ENCODE measurements around the gene DRD1.

The DRD1 gene

DNA sequence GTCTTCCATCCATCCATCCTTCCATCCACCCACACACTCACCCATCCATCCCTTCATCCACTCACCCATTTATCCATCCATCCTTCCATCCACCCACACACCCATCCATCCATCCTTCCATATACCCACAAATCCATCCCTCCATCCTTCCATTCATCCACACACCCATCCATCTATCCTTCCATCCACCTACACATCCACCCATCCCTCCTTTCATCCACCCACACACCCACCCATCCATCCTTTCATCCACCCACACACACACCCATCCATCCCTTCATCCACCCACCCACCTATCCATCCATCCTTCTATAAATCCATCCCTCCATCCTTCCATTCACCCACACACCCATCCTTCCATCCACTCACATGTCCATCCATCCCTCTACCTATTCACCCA, 23.6 kb downstream of the DRD1 start:
- no peaks in the 10 kb centered on the region for H3K36me3 ChIP-seq (ENCODE audit: control insufficient read depth in 1 of 2, insufficient read depth in 2 of 2, low read length in 2 of 2)
- no peak overlapping the region for H3K4me3 ChIP-seq (ENCODE audit: low read depth, low read length)
- H3K23ac ChIP-seq (ENCODE audit: low read length), result no peak overlapping the region
- H3K9ac ChIP-seq (ENCODE audit: low read length), result no peak overlapping the region
- no peak overlapping the region for H3K4me2 ChIP-seq (ENCODE audit: low read length)
- no peak for DNase-seq
- no peak overlapping the region for H3K4ac ChIP-seq (ENCODE audit: low read depth, low read length)
- no peak overlapping the region for H2BK5ac ChIP-seq (ENCODE audit: low read depth, low read length, poor library complexity)
- H3K9me3 ChIP-seq (ENCODE audit: insufficient read depth, low read depth, low read length), result peaks cover 3% of the 10 kb centered on the region
- no peak overlapping the region for H4K8ac ChIP-seq (ENCODE audit: low read depth, low read length)
- H3K18ac ChIP-seq (ENCODE audit: low read length), result no peak overlapping the region
- no peak overlapping the region for H4K91ac ChIP-seq (ENCODE audit: low read depth, low read length)
- H3K14ac ChIP-seq (ENCODE audit: low read length), result no peak overlapping the region
- no peak overlapping the region for H2BK12ac ChIP-seq (ENCODE audit: low read length)
- H3K79me1 ChIP-seq (ENCODE audit: low read length), result no peaks in the 10 kb centered on the region
- no peak overlapping the region for H2BK120ac ChIP-seq (ENCODE audit: insufficient read depth, low read length, poor library complexity)
- H3K4me1 ChIP-seq (ENCODE audit: control insufficient read depth in 1 of 2, insufficient read depth in 2 of 2, low read length in 2 of 2), result no peaks in the 10 kb centered on the region
- H3K79me2 ChIP-seq (ENCODE audit: control insufficient read depth, insufficient read depth, low read length, poor library complexity), result no peaks in the 10 kb centered on the region
- no peak overlapping the region for H2AFZ ChIP-seq (ENCODE audit: insufficient read depth, low read length, poor library complexity)
- H3K27ac ChIP-seq (ENCODE audit: low read depth, low read length), result no peak overlapping the region
- no peak overlapping the region for H2AK5ac ChIP-seq (ENCODE audit: low read length)
- no peak overlapping the region for H4K12ac ChIP-seq (ENCODE audit: low read depth, low read length)
- H3K27me3 ChIP-seq (ENCODE audit: insufficient read depth, low read length), result no peaks in the 10 kb centered on the region

- Histone ChIP-seq H3K23ac (ENCODE audit: low read length) (no peak overlapping the region), H3K9ac (ENCODE audit: low read length) (no peak overlapping the region), H3K14ac (ENCODE audit: low read length) (no peak overlapping the region), H4K8ac (ENCODE audit: low read depth, low read length) (no peak overlapping the region), H2AK5ac (ENCODE audit: low read length) (no peak overlapping the region), H3K4me3 (ENCODE audit: low read depth, low read length) (no peak overlapping the region), H2BK12ac (ENCODE audit: low read length) (no peak overlapping the region), H3K18ac (ENCODE audit: low read length) (no peak overlapping the region), H2BK5ac (ENCODE audit: low read depth, low read length, poor library complexity) (no peak overlapping the region), H4K91ac (ENCODE audit: low read depth, low read length) (no peak overlapping the region), H3K79me2 (ENCODE audit: control insufficient read depth, insufficient read depth, low read length, poor library complexity) (no peaks in the 10 kb centered on the region), H4K12ac (ENCODE audit: low read depth, low read length) (no peak overlapping the region), H3K79me1 (ENCODE audit: low read length) (no peaks in the 10 kb centered on the region), H2BK120ac (ENCODE audit: insufficient read depth, low read length, poor library complexity) (no peak overlapping the region), H3K27me3 (ENCODE audit: insufficient read depth, low read length) (no peaks in the 10 kb centered on the region), H3K4me2 (ENCODE audit: low read length) (no peak overlapping the region), H3K9me3 (ENCODE audit: insufficient read depth, low read depth, low read length) (peaks cover 3% of the 10 kb centered on the region), H3K36me3 (ENCODE audit: control insufficient read depth in 1 of 2, insufficient read depth in 2 of 2, low read length in 2 of 2) (no peaks in the 10 kb centered on the region), H3K4me1 (ENCODE audit: control insufficient read depth in 1 of 2, insufficient read depth in 2 of 2, low read length in 2 of 2) (no peaks in the 10 kb centered on the region), H2AFZ (ENCODE audit: insufficient read depth, low read length, poor library complexity) (no peak overlapping the region), H3K27ac (ENCODE audit: low read depth, low read length) (no peak overlapping the region), H3K4ac (ENCODE audit: low read depth, low read length) (no peak overlapping the region)
- no CpG with 5 or more reads among the region's 1 CpG for WGBS (ENCODE audit: extremely low coverage, insufficient coverage, insufficient read length)
- no peak for DNase-seq
Measured at GRCh38 chr5:175418251-175418650, 25.7 kb downstream of the DRD1 start.

GRCh38 chr5:175417384-175417783, 26.6 kb downstream of the DRD1 start:
- Histone ChIP-seq H2BK12ac (ENCODE audit: low read length) (no peak overlapping the region), H2BK120ac (ENCODE audit: insufficient read depth, low read length, poor library complexity) (no peak overlapping the region), H3K4me1 (ENCODE audit: control insufficient read depth in 1 of 2, insufficient read depth in 2 of 2, low read length in 2 of 2) (no peaks in the 10 kb centered on the region), H4K12ac (ENCODE audit: low read depth, low read length) (no peak overlapping the region), H3K36me3 (ENCODE audit: control insufficient read depth in 1 of 2, insufficient read depth in 2 of 2, low read length in 2 of 2) (no peaks in the 10 kb centered on the region), H3K27ac (ENCODE audit: low read depth, low read length) (no peak overlapping the region), H4K8ac (ENCODE audit: low read depth, low read length) (no peak overlapping the region), H3K79me2 (ENCODE audit: control insufficient read depth, insufficient read depth, low read length, poor library complexity) (no peaks in the 10 kb centered on the region), H2AFZ (ENCODE audit: insufficient read depth, low read length, poor library complexity) (no peak overlapping the region), H3K14ac (ENCODE audit: low read length) (no peak overlapping the region), H2BK5ac (ENCODE audit: low read depth, low read length, poor library complexity) (no peak overlapping the region), H3K4me2 (ENCODE audit: low read length) (no peak overlapping the region), H3K27me3 (ENCODE audit: insufficient read depth, low read length) (no peaks in the 10 kb centered on the region), H3K4ac (ENCODE audit: low read depth, low read length) (no peak overlapping the region), H3K79me1 (ENCODE audit: low read length) (no peaks in the 10 kb centered on the region), H3K9ac (ENCODE audit: low read length) (no peak overlapping the region), H3K9me3 (ENCODE audit: insufficient read depth, low read depth, low read length) (peaks cover 3% of the 10 kb centered on the region), H2AK5ac (ENCODE audit: low read length) (no peak overlapping the region), H3K23ac (ENCODE audit: low read length) (no peak overlapping the region), H3K4me3 (ENCODE audit: low read depth, low read length) (no peak overlapping the region), H4K91ac (ENCODE audit: low read depth, low read length) (no peak overlapping the region), H3K18ac (ENCODE audit: low read length) (no peak overlapping the region)
- WGBS (ENCODE audit: extremely low coverage, insufficient coverage, insufficient read length), result no CpG with 5 or more reads among the region's 2 CpGs
- DNase-seq, result peak in 1 of 2 donors; percentile 48

DNA sequence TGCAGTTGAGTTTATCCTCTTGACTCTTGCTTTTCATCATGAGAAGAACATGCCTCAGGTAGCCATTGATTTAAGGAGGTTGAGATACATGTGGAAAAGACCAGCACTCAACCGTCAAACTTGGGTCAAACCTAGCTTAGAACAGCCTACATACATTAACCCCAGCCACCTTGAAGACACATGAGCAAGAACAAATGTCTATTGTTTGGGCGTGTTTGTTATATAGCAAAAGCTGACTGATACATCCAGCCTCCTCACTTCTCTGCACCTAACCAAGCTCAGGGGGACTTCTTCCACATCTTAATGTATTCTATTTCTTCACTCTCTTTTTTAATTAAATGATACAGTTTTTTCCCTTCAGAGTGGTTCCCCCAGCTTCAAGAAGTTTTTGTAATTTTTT, 28.7 kb downstream of the DRD1 start:
- H3K9me3 ChIP-seq (ENCODE audit: insufficient read depth, low read depth, low read length), result peaks cover 2% of the 10 kb centered on the region
- no peak overlapping the region for H3K23ac ChIP-seq (ENCODE audit: low read length)
- no peak overlapping the region for H4K91ac ChIP-seq (ENCODE audit: low read depth, low read length)
- no peak overlapping the region for H3K4me3 ChIP-seq (ENCODE audit: low read depth, low read length)
- no peaks in the 10 kb centered on the region for H3K4me1 ChIP-seq (ENCODE audit: control insufficient read depth in 1 of 2, insufficient read depth in 2 of 2, low read length in 2 of 2)
- no peak overlapping the region for H3K4me2 ChIP-seq (ENCODE audit: low read length)
- no peaks in the 10 kb centered on the region for H3K79me2 ChIP-seq (ENCODE audit: control insufficient read depth, insufficient read depth, low read length, poor library complexity)
- no peak overlapping the region for H3K27ac ChIP-seq (ENCODE audit: low read depth, low read length)
- DNase-seq, result no peak
- H3K79me1 ChIP-seq (ENCODE audit: low read length), result no peaks in the 10 kb centered on the region
- H2BK12ac ChIP-seq (ENCODE audit: low read length), result no peak overlapping the region
- H3K9ac ChIP-seq (ENCODE audit: low read length), result no peak overlapping the region
- H3K36me3 ChIP-seq (ENCODE audit: control insufficient read depth in 1 of 2, insufficient read depth in 2 of 2, low read length in 2 of 2), result no peaks in the 10 kb centered on the region
- H2BK5ac ChIP-seq (ENCODE audit: low read depth, low read length, poor library complexity), result no peak overlapping the region
- no peak overlapping the region for H3K14ac ChIP-seq (ENCODE audit: low read length)
- H4K12ac ChIP-seq (ENCODE audit: low read depth, low read length), result no peak overlapping the region
- no peak overlapping the region for H4K8ac ChIP-seq (ENCODE audit: low read depth, low read length)
- no peak overlapping the region for H2BK120ac ChIP-seq (ENCODE audit: insufficient read depth, low read length, poor library complexity)
- no CpG with 5 or more reads among the region's 2 CpGs for WGBS (ENCODE audit: extremely low coverage, insufficient coverage, insufficient read length)
- H3K4ac ChIP-seq (ENCODE audit: low read depth, low read length), result no peak overlapping the region
- H2AFZ ChIP-seq (ENCODE audit: insufficient read depth, low read length, poor library complexity), result no peak overlapping the region
- no peaks in the 10 kb centered on the region for H3K27me3 ChIP-seq (ENCODE audit: insufficient read depth, low read length)
- H2AK5ac ChIP-seq (ENCODE audit: low read length), result no peak overlapping the region
- no peak overlapping the region for H3K18ac ChIP-seq (ENCODE audit: low read length)

All from trophoblast cell (in vitro differentiated cells and primary cell).